LNCAP (cell line): ENCODE data around the gene NT5C3B.

ENCODE experiments used
- CTCF ChIP-seq: fragments of 450-650 bp; IDR thresholded peaks from 2 replicates; pipeline ENCODE4 v1.5.1; 2017; ENCODE audit warnings: mild to moderate bottlenecking

Gene NT5C3B

DNA sequence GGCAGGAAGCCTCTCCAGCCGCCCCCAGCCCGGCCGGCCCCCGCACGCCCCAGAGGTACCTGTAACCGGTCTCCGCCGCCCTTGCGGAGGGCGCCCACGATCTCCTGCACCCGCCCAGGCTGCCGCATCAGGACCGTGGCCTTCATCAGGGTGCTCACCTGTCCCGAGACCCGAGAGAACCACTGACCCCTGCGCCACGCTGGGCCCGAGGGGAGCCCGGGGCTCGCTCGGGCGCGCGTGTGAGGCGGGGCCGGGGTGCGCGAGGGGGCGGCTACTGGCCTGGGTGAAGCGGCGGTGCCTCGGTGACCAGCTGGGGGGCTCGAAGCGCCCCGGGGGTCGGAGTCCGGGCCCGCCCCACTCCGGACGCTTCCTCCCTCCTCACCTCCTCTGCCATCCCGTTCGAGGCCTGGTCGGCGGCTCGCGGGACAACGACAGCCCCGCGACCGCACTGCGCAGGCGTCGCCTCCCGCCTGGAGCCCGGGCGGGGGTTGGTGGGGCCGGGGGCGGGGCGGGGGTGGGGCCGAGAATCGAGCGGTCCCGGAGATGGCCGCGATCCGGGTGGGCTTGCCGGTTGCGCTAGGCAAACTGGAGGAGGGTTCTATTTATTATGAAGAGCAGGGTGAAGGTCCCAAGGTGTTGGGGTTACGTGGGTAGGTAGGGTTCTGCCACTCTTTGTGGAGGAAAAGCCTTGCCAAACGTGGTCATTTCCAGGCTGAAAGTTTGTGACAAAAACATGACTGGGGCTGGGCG lies at the start of gene NT5C3B:
NT5C3B (minus strand) TSS at position 433 of the 750 bp plus-strand sequence; CDS start at position 394, 39 bp downstream.
- TF ChIP-seq CTCF, result no peak

- no peak; the same call in 1 of the 2 replicates for TF ChIP-seq CTCF
Measured at GRCh38 chr17:41885733-41886132, 49.7 kb upstream of the NT5C3B start.

GRCh38 chr17:41882756-41883155 lies 46.7 kb upstream of the NT5C3B start:
- no peak for TF ChIP-seq CTCF

DNA sequence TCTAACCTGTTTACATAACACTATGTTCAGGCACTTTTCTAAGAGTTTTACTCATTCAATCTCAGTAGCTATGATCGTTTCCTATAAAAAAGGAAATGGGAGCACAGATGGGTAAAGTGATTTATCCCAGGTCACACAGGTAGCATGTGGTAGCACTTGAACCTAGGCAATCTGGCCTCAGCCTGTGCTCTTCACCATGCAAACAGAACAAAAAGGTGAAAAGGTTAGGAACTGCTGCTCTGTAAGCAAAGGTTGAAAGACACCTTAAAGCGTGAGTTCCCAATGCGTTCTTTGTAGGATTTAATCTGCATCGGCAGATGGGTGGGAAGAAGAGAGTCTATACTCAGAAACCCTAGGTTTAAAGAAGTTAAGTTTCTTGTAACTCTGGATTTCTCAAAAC lies 44.1 kb upstream of the NT5C3B start:
- no peak for TF ChIP-seq CTCF

GRCh38 chr17:41873559-41874292 lies 37.7 kb upstream of the NT5C3B start:
- no peak for TF ChIP-seq CTCF

- no peak for TF ChIP-seq CTCF
Measured at GRCh38 chr17:41871789-41872188, 35.8 kb upstream of the NT5C3B start.

DNA sequence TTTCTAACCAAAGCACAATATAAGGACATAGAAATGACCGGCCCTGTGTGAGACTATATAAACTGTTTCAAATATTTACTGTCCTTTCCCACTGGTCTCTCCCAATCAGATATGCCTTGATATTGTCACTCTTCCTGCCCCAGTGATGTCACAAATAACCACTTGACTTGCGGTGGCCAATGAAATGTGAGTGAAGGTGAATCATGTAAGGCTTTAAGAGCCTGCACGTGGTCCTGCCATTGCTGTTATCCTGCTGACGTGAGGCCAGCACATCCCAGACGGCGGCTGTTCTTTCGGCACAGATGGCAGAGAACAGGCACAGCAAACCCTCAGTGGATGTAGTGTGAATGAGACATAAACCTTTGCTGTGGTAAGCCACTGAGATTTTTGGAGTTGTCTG lies 34.6 kb upstream of the NT5C3B start:
- TF ChIP-seq CTCF, result no peak
